CD4-positive, CD25-positive, alpha-beta regulatory T cell (primary cell): Measurements from ENCODE around the gene GTF2H2C. TPM values are rescaled to one million over a fixed set of nuclear protein-coding genes. Genes with fewer than 3 reads are reported as not detected.

Source experiments
- ATAC-seq, 2 donors: fragments of 150-1000 bp; cut with Tn5 transposase; one replicate each; pipeline ENCODE4 v1.10.0; 2021; ENCODE audit warnings: low read depth in 2 of 2, moderate number of reproducible peaks in 2 of 2, moderate library complexity in 1 of 2
- DNase-seq, 3 donors: peaks; one replicate each; pipeline versions ENCODE4 v3.0.0 to v3.0.0-alpha.2; 2012 to 2022; ENCODE audit warnings: mixed read lengths in 1 of 3
- H3K27ac ChIP-seq: one replicate; pipeline ENCODE4 v1.7.0; 2013; ENCODE audit warnings: mild to moderate bottlenecking, low read length; ENCODE audit not compliant: insufficient read depth, poor library complexity, severe bottlenecking
- H3K27me3 ChIP-seq: one replicate; pipeline ENCODE4 v1.7.0; 2013; ENCODE audit warnings: low read length; ENCODE audit not compliant: control insufficient read depth, insufficient read depth
- H3K36me3 ChIP-seq: one replicate; pipeline ENCODE4 v1.7.0; 2013; ENCODE audit warnings: mild to moderate bottlenecking, low read length, moderate library complexity; ENCODE audit not compliant: control insufficient read depth, insufficient read depth
- H3K4me1 ChIP-seq: 2 replicates; pipeline ENCODE4 v1.7.0; 2013; ENCODE audit warnings: mild to moderate bottlenecking, low read length; ENCODE audit not compliant: insufficient read depth, control insufficient read depth, poor library complexity, severe bottlenecking
- H3K4me3 ChIP-seq: one replicate; pipeline ENCODE4 v1.7.0; 2013; ENCODE audit warnings: low read depth, mild to moderate bottlenecking, low read length, moderate library complexity
- H3K9me3 ChIP-seq, 2 experiments: 1 replicate in 1 of 2; 2 replicates in 1 of 2; pipeline ENCODE4 v1.7.0; 2013; ENCODE audit warnings: low read length in 2 of 2, mild to moderate bottlenecking in 1 of 2, moderate library complexity in 1 of 2; ENCODE audit not compliant: control insufficient read depth in 2 of 2
- H3K27ac Mint-ChIP-seq, 3 donors: one replicate each; pipeline ENCODE4 v1.8.0; 2020 to 2022; ENCODE audit warnings: mild to moderate bottlenecking in 3 of 3, mixed read lengths in 3 of 3, moderate library complexity in 2 of 3
- H3K27me3 Mint-ChIP-seq: one replicate; pipeline ENCODE4 v1.8.0; 2022; ENCODE audit warnings: mild to moderate bottlenecking, mixed read lengths
- H3K36me3 Mint-ChIP-seq: one replicate; pipeline ENCODE4 v1.8.0; 2020; ENCODE audit warnings: mixed read lengths
- H3K4me1 Mint-ChIP-seq, 4 donors: one replicate each; pipeline ENCODE4 v1.8.0; 2020 to 2022; ENCODE audit warnings: mixed read lengths in 4 of 4, mild to moderate bottlenecking in 1 of 4
- H3K4me3 Mint-ChIP-seq, 4 donors: one replicate each; pipeline ENCODE4 v1.8.0; 2020 to 2022; ENCODE audit warnings: mild to moderate bottlenecking in 4 of 4, mixed read lengths in 4 of 4, moderate library complexity in 3 of 4
- H3K9me3 Mint-ChIP-seq, 7 donors: one replicate each; pipeline ENCODE4 v1.8.0; 2020 to 2022; ENCODE audit warnings: mixed read lengths in 7 of 7, mild to moderate bottlenecking in 3 of 7, moderate library complexity in 2 of 7
- polyA plus RNA-seq, 4 donors: library from polyadenylated mRNA; unstranded; fragments of 300-500 nt; fragmentation: Illumina TruSeq; gene quantifications; one replicate each; pipeline ENCODE4 v1.2.3, GENCODE V29; 2021
- total RNA-seq: library from RNA; stranded (reverse); gene quantifications from one replicate; pipeline ENCODE4 v1.2.3, GENCODE V29; 2022

The GTF2H2C gene
- total and polyA plus RNA-seq, 5 donors from 2014 or later: 16.9 to 39.3 (median 17.8) TPM

DNA sequence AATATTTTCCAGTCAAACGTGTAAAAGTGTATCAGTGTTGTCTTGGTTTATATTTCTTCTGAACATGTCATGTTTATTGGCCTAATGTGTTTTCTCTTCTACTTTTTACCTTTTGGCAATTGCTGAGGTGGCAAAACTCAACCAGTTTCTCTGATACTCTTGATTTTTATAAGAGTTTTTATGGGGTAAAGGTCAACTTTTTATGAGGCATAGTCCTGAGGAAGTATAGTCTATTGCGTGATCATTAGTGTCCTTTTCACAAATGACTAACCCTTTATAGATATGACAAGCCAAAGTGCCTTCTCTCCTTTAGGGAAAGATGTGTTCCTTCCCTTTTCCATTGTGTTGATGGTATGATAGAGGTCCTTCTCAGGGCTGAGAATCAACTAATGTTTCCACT lies 34.5 kb upstream of the GTF2H2C start:
- H3K27ac Mint-ChIP-seq: no peak overlapping the region
- DNase-seq: no peak
- Histone ChIP-seq H3K9me3 (no peaks in the 10 kb centered on the region), H3K4me3 (no peak overlapping the region), H3K4me1 (no peaks in the 10 kb centered on the region), H3K27me3 (peaks cover 2% of the 10 kb centered on the region), H3K27ac (no peak overlapping the region), H3K36me3 (no peaks in the 10 kb centered on the region)
- peaks cover 0 to under 1% (median 0%) of the 10 kb centered on the region in 7 donors for H3K9me3 Mint-ChIP-seq
- no peaks in the 10 kb centered on the region for H3K36me3 Mint-ChIP-seq
- no peaks in the 10 kb centered on the region for H3K4me1 Mint-ChIP-seq
- H3K4me3 Mint-ChIP-seq: no peak overlapping the region
- peaks cover 18% of the 10 kb centered on the region for H3K27me3 Mint-ChIP-seq
- ATAC-seq: no peak

DNA sequence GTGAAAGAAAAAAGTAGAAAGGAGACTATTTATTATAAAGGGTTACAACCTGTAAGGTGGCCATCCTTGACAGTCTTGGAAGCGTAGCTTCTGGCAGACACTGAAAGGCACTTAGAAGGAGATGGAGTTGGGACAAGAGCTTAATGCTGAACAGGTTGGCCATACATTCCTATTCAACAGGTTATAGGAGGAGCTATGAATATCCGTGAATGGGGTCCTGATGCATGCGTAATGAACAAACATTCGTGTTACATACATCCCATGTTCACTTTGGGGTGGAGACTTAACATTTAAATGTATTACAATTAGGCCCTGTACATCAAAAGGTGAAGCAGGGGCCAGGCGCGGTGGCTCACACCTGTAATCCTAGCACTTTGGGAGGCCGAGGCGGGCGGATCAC lies 33.3 kb upstream of the GTF2H2C start:
- peaks cover 20% of the 10 kb centered on the region for H3K27me3 Mint-ChIP-seq
- H3K27ac Mint-ChIP-seq: no peak overlapping the region
- Histone ChIP-seq H3K4me1 (no peaks in the 10 kb centered on the region), H3K36me3 (no peaks in the 10 kb centered on the region), H3K9me3 (no peaks in the 10 kb centered on the region), H3K27ac (no peak overlapping the region), H3K27me3 (peaks cover 2% of the 10 kb centered on the region), H3K4me3 (no peak overlapping the region)
- no peaks in the 10 kb centered on the region for H3K4me1 Mint-ChIP-seq
- H3K9me3 Mint-ChIP-seq: peaks cover 0 to 1% (median 0%) of the 10 kb centered on the region in 7 donors
- H3K4me3 Mint-ChIP-seq: no peak overlapping the region
- ATAC-seq (no peak), DNase-seq (no peak)
- H3K36me3 Mint-ChIP-seq: no peaks in the 10 kb centered on the region

- no peak overlapping the region for H3K4me3 Mint-ChIP-seq
- no peaks in the 10 kb centered on the region for H3K36me3 Mint-ChIP-seq
- DNase-seq: no peak
Observed at GRCh38 chr5:69527128-69527770, 32.7 kb upstream of the GTF2H2C start.

DNA sequence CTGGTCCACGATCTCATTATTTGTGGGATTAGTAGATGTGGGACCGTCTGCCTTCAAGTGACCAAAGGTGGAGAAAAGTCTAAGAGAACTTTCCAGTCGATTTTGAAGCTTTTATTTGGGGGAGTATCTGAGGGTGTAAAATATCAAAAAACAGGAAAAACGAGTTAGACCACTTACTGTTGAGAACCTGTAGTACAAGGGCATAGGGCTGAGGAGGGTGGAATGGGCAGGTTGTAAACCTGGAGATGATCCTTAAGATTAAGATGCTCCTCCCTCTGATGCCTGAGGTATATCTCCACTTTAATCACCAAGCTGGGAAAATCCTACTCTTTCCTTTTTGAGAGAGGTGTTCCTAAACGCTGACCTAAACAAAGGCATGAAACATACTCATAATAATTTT lies 32.0 kb upstream of the GTF2H2C start:
- no peaks in the 10 kb centered on the region for H3K36me3 ChIP-seq
- no peak overlapping the region for H3K27ac ChIP-seq
- Mint-ChIP-seq H3K36me3 (no peaks in the 10 kb centered on the region), H3K27me3 (peaks cover 27% of the 10 kb centered on the region), H3K27ac (no peak overlapping the region), H3K4me3 (no peak overlapping the region), H3K9me3 (peaks cover 0 to 1% (median 0%) of the 10 kb centered on the region in 7 donors), H3K4me1 (no peaks in the 10 kb centered on the region)
- H3K4me1 ChIP-seq: no peaks in the 10 kb centered on the region
- no peak overlapping the region for H3K4me3 ChIP-seq
- no peak for ATAC-seq
- no peaks in the 10 kb centered on the region for H3K9me3 ChIP-seq
- DNase-seq: no peak
- H3K27me3 ChIP-seq: peaks cover 2% of the 10 kb centered on the region

More at GRCh38 chr5:69527128-69527770, 32.7 kb upstream of the GTF2H2C start:
- ATAC-seq: no peak
- Mint-ChIP-seq H3K9me3 (peaks cover 0 to 1% (median 0%) of the 10 kb centered on the region in 7 donors), H3K27me3 (peaks cover 24% of the 10 kb centered on the region), H3K4me1 (no peaks in the 10 kb centered on the region), H3K27ac (no peak overlapping the region)
- Histone ChIP-seq H3K9me3 (no peaks in the 10 kb centered on the region), H3K27me3 (peaks cover 2% of the 10 kb centered on the region), H3K4me3 (no peak overlapping the region), H3K36me3 (no peaks in the 10 kb centered on the region), H3K4me1 (no peaks in the 10 kb centered on the region), H3K27ac (no peak overlapping the region)

DNA sequence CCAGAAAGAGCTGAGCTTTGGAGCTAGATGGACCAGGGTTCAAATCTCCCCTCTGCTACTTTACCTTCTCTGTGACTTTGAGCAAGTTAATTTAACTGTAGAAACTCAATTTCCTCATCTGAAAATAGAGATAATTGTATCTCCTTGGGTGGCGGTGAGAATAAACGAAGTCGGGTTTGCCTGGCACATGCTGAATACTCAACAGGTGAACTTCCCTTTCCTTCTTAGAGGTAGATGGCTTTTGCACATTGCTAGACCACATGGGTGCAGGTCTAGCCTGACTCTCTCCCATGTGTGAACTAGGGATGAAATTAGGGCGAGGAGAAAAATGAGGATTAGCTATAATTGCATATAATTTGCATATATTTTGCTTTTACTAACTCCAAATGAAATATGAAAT lies 31.4 kb upstream of the GTF2H2C start:
- H3K36me3 Mint-ChIP-seq: no peaks in the 10 kb centered on the region
- no peak for DNase-seq
- Histone ChIP-seq H3K36me3 (no peaks in the 10 kb centered on the region), H3K27ac (no peak overlapping the region), H3K27me3 (peaks cover 2% of the 10 kb centered on the region), H3K4me3 (no peak overlapping the region), H3K4me1 (no peaks in the 10 kb centered on the region), H3K9me3 (no peaks in the 10 kb centered on the region)
- peaks cover 27% of the 10 kb centered on the region for H3K27me3 Mint-ChIP-seq
- no peak overlapping the region for H3K27ac Mint-ChIP-seq
- peaks cover 0 to 1% (median 0%) of the 10 kb centered on the region in 7 donors for H3K9me3 Mint-ChIP-seq
- ATAC-seq: no peak
- no peak overlapping the region for H3K4me3 Mint-ChIP-seq
- H3K4me1 Mint-ChIP-seq: no peaks in the 10 kb centered on the region

DNA sequence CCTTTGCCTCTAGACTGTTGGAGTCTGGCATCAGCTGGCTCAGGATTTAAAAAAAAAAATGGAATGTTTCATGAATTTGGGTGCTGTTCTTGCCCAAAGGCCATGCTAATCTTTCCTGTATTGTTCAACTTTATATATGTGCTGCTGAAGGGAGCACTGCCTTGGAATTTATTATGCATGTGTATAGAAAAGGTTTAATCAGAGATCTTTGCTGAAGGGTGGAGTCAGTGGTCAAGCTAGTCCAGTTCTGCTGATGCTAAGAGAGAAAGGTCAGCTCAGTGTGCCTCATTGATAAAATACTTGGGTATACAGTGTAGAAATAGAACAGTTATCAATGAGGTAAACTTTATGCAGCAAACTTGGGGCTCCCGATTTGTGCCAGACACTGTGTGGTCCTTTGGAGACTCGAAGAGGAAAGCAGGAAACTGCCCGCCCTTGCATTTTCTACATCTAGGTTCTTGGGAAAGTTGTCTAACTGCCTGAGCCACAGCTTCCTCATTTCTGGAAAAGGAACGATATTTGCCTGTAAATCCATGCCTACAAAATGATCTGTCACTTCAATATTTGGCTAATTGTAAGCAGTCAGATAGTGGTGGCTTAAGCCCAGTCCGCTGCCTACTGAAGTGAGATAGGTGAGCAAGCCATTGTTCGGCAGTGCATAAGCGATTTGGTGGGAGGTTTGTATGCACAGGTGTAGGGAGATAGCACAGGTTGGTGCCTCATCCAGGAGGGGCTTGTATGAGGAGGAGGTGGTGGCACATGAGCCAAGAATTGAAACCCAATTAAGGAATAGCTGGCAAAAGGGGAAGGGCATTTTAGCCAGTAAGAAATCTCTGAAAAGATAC lies 29.2 kb upstream of the GTF2H2C start:
- no peak for DNase-seq
- no peaks in the 10 kb centered on the region for H3K4me1 ChIP-seq
- H3K4me3 ChIP-seq: no peak overlapping the region
- no peaks in the 10 kb centered on the region for H3K36me3 ChIP-seq
- H3K36me3 Mint-ChIP-seq: no peaks in the 10 kb centered on the region
- no peak for ATAC-seq
- H3K27me3 ChIP-seq: peaks cover 2% of the 10 kb centered on the region
- H3K27ac Mint-ChIP-seq: no peak overlapping the region
- H3K27me3 Mint-ChIP-seq: peaks cover 27% of the 10 kb centered on the region
- peaks cover 0 to 1% (median 0%) of the 10 kb centered on the region in 7 donors for H3K9me3 Mint-ChIP-seq
- H3K4me3 Mint-ChIP-seq: no peak overlapping the region
- H3K4me1 Mint-ChIP-seq: no peaks in the 10 kb centered on the region
- H3K9me3 ChIP-seq: no peaks in the 10 kb centered on the region
- no peak overlapping the region for H3K27ac ChIP-seq

- Mint-ChIP-seq H3K27me3 (peaks cover 25% of the 10 kb centered on the region), H3K4me3 (no peak overlapping the region), H3K36me3 (no peaks in the 10 kb centered on the region), H3K9me3 (peaks cover 0 to 1% (median 0%) of the 10 kb centered on the region in 7 donors), H3K27ac (no peak overlapping the region), H3K4me1 (no peaks in the 10 kb centered on the region)
- no peak overlapping the region for H3K4me3 ChIP-seq
- DNase-seq (no peak), ATAC-seq (no peak)
- H3K4me1 ChIP-seq: no peaks in the 10 kb centered on the region
- no peaks in the 10 kb centered on the region for H3K36me3 ChIP-seq
- no peak overlapping the region for H3K27ac ChIP-seq
- no peaks in the 10 kb centered on the region for H3K27me3 ChIP-seq
- no peaks in the 10 kb centered on the region for H3K9me3 ChIP-seq
Observed at GRCh38 chr5:69531406-69531801, 28.6 kb upstream of the GTF2H2C start.
